NCI-H226 (cell line): ENCODE data around the gene DLG4.

Source experiments
- DNase-seq: peaks from one replicate; pipeline ENCODE4 v3.0.0-alpha.2; 2015

Gene DLG4

DNA sequence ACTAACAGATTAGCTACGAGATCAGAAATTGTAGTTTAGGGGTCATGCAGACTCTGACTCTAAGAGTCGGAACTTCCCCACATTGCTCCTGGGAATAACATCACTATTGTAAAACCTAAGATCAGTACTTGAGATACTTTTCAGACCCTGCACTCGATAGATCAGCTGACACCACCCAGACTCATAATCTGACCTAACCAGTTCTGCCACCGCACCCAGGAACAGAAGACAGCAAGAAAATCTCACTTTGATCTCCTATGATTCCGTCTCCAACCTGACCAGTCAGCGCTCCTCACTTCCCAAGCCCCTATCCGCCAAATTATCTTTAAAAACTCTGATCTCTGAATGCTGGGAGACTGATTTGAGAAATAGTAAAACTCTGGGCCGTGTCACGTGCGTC is 77.8 kb downstream of the DLG4 start:
- no peak for DNase-seq

DNA sequence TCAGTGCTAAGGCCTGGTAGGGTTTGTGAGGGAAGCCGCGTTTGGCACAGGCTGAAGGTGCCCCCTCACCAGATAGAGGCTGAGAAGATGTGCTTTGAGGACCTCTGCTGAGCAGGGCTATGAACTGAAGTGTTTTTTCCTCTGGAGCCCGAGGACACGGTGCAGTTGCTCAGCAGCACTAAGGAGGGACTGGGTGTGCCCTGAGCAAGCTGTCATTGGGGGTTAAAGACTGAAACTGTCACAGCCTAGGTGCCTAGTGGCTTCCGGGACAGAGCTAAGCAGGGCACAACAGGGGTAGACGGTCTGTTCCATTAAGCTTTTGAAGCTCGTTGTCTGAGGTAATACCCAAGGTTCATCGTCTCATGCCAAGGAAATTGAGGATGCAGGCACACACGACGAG is 80.2 kb downstream of the DLG4 start:
- DNase-seq = no peak

DNA sequence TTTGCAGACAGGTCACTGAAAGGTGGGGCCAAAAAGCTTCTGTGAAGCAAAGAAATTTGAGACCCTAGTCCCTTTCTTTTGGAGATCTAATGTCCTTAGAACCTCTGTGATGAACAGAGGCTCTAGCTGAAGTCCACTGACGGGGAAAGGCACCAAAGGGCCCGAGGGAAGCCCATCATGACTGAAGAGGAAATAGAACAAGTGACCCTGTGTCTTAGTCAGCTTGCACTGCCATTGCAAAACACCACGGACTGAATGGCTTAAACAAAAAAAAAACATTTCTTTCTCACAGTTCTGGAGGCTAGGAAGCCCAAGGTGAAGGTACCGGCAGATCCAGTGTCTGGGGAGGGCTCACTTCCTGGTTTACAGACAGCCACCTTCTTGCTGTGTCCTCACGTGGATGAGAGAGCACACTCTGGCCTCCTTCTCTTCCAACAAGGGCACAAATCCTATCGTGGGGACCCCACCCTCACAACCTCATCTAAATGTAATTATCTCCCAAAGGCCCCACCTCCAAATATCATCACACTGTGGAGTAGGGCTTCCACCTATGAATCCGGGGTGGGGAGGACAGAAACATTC is 80.7 kb downstream of the DLG4 start:
- no peak for DNase-seq

DNA sequence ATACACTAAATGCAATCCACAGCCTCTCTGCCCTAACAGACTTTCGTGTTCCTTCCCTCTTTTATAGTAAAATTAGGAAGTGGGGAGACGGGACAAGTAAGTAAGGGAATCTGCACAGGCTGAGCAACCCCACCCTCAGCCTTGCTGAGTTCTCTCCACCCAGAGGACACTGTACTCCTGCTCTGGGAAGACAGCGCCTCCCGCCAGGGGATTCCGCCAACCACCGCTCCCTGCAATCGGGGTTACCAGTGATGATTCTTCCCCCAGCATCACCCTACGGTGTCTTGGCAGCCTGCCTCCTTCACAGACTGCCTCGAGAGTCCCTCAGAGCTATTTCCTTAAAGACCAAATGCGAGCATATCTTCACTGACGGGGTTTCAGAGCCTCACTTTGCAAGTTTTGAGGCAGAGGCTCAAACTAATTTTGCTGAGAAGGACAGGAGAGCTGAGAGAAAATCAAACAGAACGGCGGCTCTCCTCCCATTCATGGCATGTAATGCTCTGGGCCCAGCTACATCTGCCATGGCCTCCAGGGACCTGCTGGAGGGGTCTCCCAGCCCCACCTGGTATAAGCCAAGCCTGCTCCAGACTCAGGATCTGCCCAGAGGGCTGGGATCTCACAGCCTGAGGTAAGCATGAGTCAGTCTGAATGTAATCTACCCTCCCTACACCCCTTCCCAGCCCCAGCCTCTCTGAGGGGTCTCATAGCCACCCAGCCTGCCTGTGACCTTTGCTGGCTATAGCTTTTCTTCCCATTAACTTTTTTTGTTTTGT is 82.3 kb downstream of the DLG4 start:
- DNase-seq = no peak
